ENCODE measurements around the gene GABBR2.

Gene GABBR2

GRCh38 chr9:98404237-98404636, 304.5 kb downstream of the GABBR2 start:
- no peak overlapping the region for H3K4me2 ChIP-seq (ENCODE audit: low read length)
- H3K27me3 ChIP-seq (ENCODE audit: control insufficient read depth, insufficient read depth, low read length), result peaks cover 4% of the 10 kb centered on the region
- no peak overlapping the region for H2AFZ ChIP-seq
- H3K79me2 ChIP-seq, result no peaks in the 10 kb centered on the region
- no peaks in the 10 kb centered on the region for H3K36me3 ChIP-seq (ENCODE audit: control insufficient read depth, insufficient read depth, low read length)
- no peaks in the 10 kb centered on the region for H3K9me3 ChIP-seq (ENCODE audit: control insufficient read depth, low read length)
- H3K4me3 ChIP-seq (ENCODE audit: low read depth, low read length), result no peak overlapping the region
- no peak overlapping the region for H3K9ac ChIP-seq
- H3K27ac ChIP-seq, result no peak overlapping the region
- no peak for TF ChIP-seq CTCF (IDR thresholded peaks at IDR 0.05)
- H3K4me1 ChIP-seq, result no peaks in the 10 kb centered on the region

- H3K4me1 ChIP-seq, result no peaks in the 10 kb centered on the region
- peaks cover 4% of the 10 kb centered on the region for H3K27me3 ChIP-seq (ENCODE audit: control insufficient read depth, insufficient read depth, low read length)
- H3K4me3 ChIP-seq (ENCODE audit: low read depth, low read length), result no peak overlapping the region
- H3K9ac ChIP-seq, result no peak overlapping the region
- no peak overlapping the region for H3K27ac ChIP-seq
- H2AFZ ChIP-seq, result no peak overlapping the region
- H3K79me2 ChIP-seq, result no peaks in the 10 kb centered on the region
- no peak for TF ChIP-seq CTCF (IDR thresholded peaks at IDR 0.05)
- no peaks in the 10 kb centered on the region for H3K36me3 ChIP-seq (ENCODE audit: control insufficient read depth, insufficient read depth, low read length)
- no peaks in the 10 kb centered on the region for H3K9me3 ChIP-seq (ENCODE audit: control insufficient read depth, low read length)
- no peak overlapping the region for H3K4me2 ChIP-seq (ENCODE audit: low read length)
These were observed 305.0 kb downstream of the GABBR2 start for GRCh38 chr9:98403715-98404114.

- H3K4me3 ChIP-seq (ENCODE audit: low read depth, low read length), result no peak overlapping the region
- H3K27ac ChIP-seq, result no peak overlapping the region
- H3K4me2 ChIP-seq (ENCODE audit: low read length), result no peak overlapping the region
- no peaks in the 10 kb centered on the region for H3K9me3 ChIP-seq (ENCODE audit: control insufficient read depth, low read length)
- H3K27me3 ChIP-seq (ENCODE audit: control insufficient read depth, insufficient read depth, low read length), result peaks cover 4% of the 10 kb centered on the region
- no peak overlapping the region for H2AFZ ChIP-seq
- H3K9ac ChIP-seq, result no peak overlapping the region
- TF ChIP-seq CTCF (IDR thresholded peaks at IDR 0.05), result no peak
- H3K36me3 ChIP-seq (ENCODE audit: control insufficient read depth, insufficient read depth, low read length), result no peaks in the 10 kb centered on the region
- no peaks in the 10 kb centered on the region for H3K79me2 ChIP-seq
- H3K4me1 ChIP-seq, result no peaks in the 10 kb centered on the region
These were observed 306.5 kb downstream of the GABBR2 start for GRCh38 chr9:98402019-98402840.

GRCh38 chr9:98401140-98402018, 307.4 kb downstream of the GABBR2 start:
- Histone ChIP-seq H3K4me2 (ENCODE audit: low read length) (no peak overlapping the region), H3K36me3 (ENCODE audit: control insufficient read depth, insufficient read depth, low read length) (no peaks in the 10 kb centered on the region), H3K4me1 (no peaks in the 10 kb centered on the region), H3K27me3 (ENCODE audit: control insufficient read depth, insufficient read depth, low read length) (peaks cover 4% of the 10 kb centered on the region), H3K9me3 (ENCODE audit: control insufficient read depth, low read length) (no peaks in the 10 kb centered on the region), H3K4me3 (ENCODE audit: low read depth, low read length) (no peak overlapping the region), H3K27ac (no peak overlapping the region), H2AFZ (no peak overlapping the region), H3K79me2 (no peaks in the 10 kb centered on the region), H3K9ac (no peak overlapping the region)
- no peak for TF ChIP-seq CTCF (IDR thresholded peaks at IDR 0.05)
